Testis (tissue), 3 donors: ENCODE data around the gene CCSER1. TPM values are rescaled to one million over a fixed set of nuclear protein-coding genes. Genes with fewer than 3 reads are reported as not detected.
"Not testable (repeated sequence)": the region's sequence is repeated elsewhere in the genome, so short reads cannot be mapped to it uniquely, and the experiment has no call there.

Experiments
- DNase-seq: peaks from one replicate; pipeline ENCODE4 v3.0.0-alpha.2; 2019
- H3K27ac ChIP-seq, 2 donors: fragments of 200-600 bp; sonication (generic); one replicate each; pipeline ENCODE4 v1.5.1; 2019
- H3K27me3 ChIP-seq: fragments of 200-600 bp; sonication (generic); one replicate; pipeline ENCODE4 v1.5.1; 2019
- H3K36me3 ChIP-seq: fragments of 200-600 bp; sonication (generic); one replicate; pipeline ENCODE4 v1.5.1; 2017; ENCODE audit warnings: low read depth; ENCODE audit errors: missing control alignments
- H3K4me1 ChIP-seq: fragments of 200-600 bp; sonication (generic); one replicate; pipeline ENCODE4 v1.5.1; 2019
- H3K4me3 ChIP-seq, 2 donors: fragments of 200-600 bp; sonication (generic); one replicate each; pipeline ENCODE4 v1.5.1; 2017 to 2019
- H3K9me3 ChIP-seq: fragments of 200-600 bp; sonication (generic); one replicate; pipeline ENCODE4 v1.5.1; 2017
- CTCF ChIP-seq, 3 experiments: fragments of 450-650 bp in 2 of 3; fragments of 200-600 bp in 1 of 3; sonication (generic) in 1 of 3; IDR thresholded peaks; one replicate each; pipeline ENCODE4 v1.5.1; 2016 to 2019; ENCODE audit warnings: antibody characterized with exemption in 3 of 3, mild to moderate bottlenecking in 2 of 3, moderate library complexity in 1 of 3
- POLR2A ChIP-seq: fragments of 450-650 bp; IDR thresholded peaks from one replicate; pipeline ENCODE4 v1.6.1; 2017; ENCODE audit warnings: antibody characterized with exemption, mild to moderate bottlenecking, moderate library complexity
- WGBS, 2 donors: methylation state at CpG; one replicate each; pipeline ENCODE4 v1.1.5; 2018; 5-methylcytosine and 5-hydroxymethylcytosine counted together
- intact Hi-C: fragments of 100-400 bp; cut with DNase I; formaldehyde crosslinking; loops from one replicate; pipeline ENCODE4 v1.15.1; 2023; ENCODE audit warnings: low total_unique reads
- polyA plus RNA-seq: library from polyadenylated mRNA; stranded (reverse); fragments of 350-450 nt; fragmentation: Illumina TruSeq; extraction: RNeasy Lipid Tissue Mini Kit (QIAGEN cat#74804); gene quantifications from one replicate; pipeline ENCODE4 v1.2.3, GENCODE V29; 2014; ENCODE audit warnings: low read depth, low replicate concordance; ENCODE audit not compliant: insufficient read depth
- total RNA-seq, 2 donors: library from RNA; depleted of rRNA; stranded (reverse); fragments of >200 nt; gene quantifications; one replicate each; pipeline ENCODE4 v1.2.3, GENCODE V29; 2016

The CCSER1 gene
- total and polyA plus RNA-seq, 3 donors from 2014 or later, result 20.2 to 105 (median 82.8) TPM

DNA sequence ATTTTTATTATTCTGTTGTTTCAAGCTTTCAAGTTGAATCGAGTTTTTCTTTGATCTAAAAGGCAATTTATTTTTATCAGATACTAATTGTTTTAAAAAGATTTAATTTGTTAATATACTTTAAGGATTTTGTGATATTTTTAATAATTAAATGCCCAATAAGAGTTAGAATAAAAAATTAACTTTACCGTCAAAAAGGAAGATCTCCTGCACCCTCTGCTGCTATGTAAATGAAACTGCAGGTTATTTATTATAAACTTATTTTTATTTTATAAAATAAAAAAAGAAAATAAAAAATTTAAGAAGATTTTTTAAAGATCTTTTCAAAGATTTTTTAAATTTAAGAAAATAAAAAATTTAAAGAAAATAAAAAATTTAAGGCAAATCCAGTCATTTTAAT, 166.1 kb downstream of the CCSER1 start:
- intact Hi-C loops, result no loop called here
- Histone ChIP-seq H3K9me3 (no peaks in the 10 kb centered on the region), H3K4me3 (no peak overlapping the region), H3K4me1 (no peaks in the 10 kb centered on the region), H3K27ac (no peak overlapping the region), H3K36me3 (no peaks in the 10 kb centered on the region), H3K27me3 (no peaks in the 10 kb centered on the region)
- no peak for DNase-seq
- 51 to 52% methylated on average over 2 of the region's 2 CpGs for WGBS, 2 donors
- no peak for TF ChIP-seq POLR2A
- peak in 1 of 3 experiments; percentile 62 for TF ChIP-seq CTCF (IDR thresholded peaks at IDR 0.05)

DNA sequence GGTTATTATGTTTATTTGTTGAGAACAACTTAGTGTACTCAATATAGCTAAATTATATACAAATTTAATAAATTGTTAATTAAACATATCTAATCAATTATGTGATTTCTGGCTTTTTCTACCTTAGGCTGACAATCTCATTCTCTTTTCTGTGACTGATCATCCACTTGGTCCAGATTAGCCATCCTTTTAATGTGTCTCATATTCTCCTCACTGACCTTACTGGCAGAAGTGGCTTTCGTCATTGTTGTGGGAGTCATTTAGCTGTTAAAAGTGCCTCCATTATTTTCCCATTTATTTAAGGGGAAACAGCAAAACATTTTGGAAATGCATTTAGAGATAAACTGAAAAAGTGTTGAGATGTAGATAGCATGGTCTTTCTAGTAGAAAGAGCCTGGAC, 172.2 kb downstream of the CCSER1 start:
- Histone ChIP-seq H3K9me3 (no peaks in the 10 kb centered on the region), H3K36me3 (no peaks in the 10 kb centered on the region), H3K27ac (no peak overlapping the region), H3K27me3 (no peaks in the 10 kb centered on the region), H3K4me1 (no peaks in the 10 kb centered on the region), H3K4me3 (no peak overlapping the region)
- DNase-seq, result no peak
- no peak for TF ChIP-seq CTCF (IDR thresholded peaks at IDR 0.05)
- no peak for TF ChIP-seq POLR2A
- intact Hi-C loops, result no loop called here
- WGBS, 2 donors, result 73 to 78% methylated on average over 1 of the region's 1 CpG

DNA sequence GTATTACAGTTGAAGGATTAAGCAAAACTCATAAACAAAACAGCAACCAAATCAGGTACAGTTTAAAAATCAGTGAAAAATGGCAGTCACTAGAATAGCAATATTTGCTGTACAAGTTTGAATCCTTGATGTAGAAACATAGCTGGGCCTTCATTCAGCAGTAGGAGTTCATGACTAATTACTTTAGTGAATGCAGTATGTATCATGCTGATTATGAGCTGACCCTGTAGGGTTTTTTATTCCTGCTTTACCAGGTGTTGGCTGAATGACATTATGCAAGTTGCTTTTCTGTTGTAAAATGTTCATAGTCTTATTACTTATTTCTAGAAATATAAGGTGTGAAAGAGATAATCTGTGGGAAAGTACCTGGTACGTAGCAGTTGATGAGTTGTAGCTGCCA, 179.6 kb downstream of the CCSER1 start:
- DNase-seq, result no peak
- Histone ChIP-seq H3K9me3 (no peaks in the 10 kb centered on the region), H3K27me3 (no peaks in the 10 kb centered on the region), H3K36me3 (no peaks in the 10 kb centered on the region), H3K27ac (no peak overlapping the region), H3K4me1 (no peaks in the 10 kb centered on the region), H3K4me3 (no peak overlapping the region)
- WGBS, 2 donors, result 90 to 93% methylated on average over 1 of the region's 1 CpG
- TF ChIP-seq POLR2A (no peak), CTCF (IDR thresholded peaks at IDR 0.05) (no peak)
- intact Hi-C loops, result no loop called here

- H3K36me3 ChIP-seq, H3K27ac ChIP-seq, DNase-seq, H3K4me3 ChIP-seq, H3K4me1 ChIP-seq, intact Hi-C loops, H3K9me3 ChIP-seq, H3K27me3 ChIP-seq: not testable (repeated sequence)
- 81 to 90% methylated on average over 6 of the region's 6 CpGs for WGBS, 2 donors
Measured at GRCh38 chr4:90317140-90317539, 189.9 kb downstream of the CCSER1 start.

DNA sequence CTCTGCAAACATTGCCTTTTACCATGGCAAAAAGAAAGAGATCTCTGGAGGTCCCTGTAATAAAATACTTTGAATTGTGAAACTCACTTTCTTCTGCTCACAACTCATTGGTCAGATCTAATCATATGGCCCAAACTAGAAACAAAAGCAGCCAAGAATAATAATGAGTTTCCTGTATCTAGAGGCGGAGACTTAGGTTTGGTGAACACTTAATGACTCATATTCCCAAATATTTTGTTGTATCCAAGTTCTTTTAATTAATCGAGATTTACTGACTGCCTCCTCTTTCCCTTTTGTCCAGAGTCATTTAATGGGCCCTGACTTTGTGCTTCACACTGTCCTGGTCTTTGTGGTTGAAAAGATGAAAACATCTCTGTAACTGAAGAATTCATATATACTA, 190.6 kb downstream of the CCSER1 start:
- no peak for DNase-seq
- Histone ChIP-seq H3K4me3 (no peak overlapping the region), H3K4me1 (peaks cover 7% of the 10 kb centered on the region), H3K27me3 (no peaks in the 10 kb centered on the region), H3K36me3 (no peaks in the 10 kb centered on the region), H3K27ac (no peak overlapping the region), H3K9me3 (no peaks in the 10 kb centered on the region)
- no peak for TF ChIP-seq CTCF (IDR thresholded peaks at IDR 0.05)
- intact Hi-C loops, result no loop called here
- 34 to 43% methylated on average over 2 of the region's 2 CpGs for WGBS, 2 donors
